ENCODE data around the gene PFN4. TPM values are rescaled to one million over a fixed set of nuclear protein-coding genes. Genes with fewer than 3 reads are reported as not detected.

The PFN4 gene
- total and polyA plus RNA-seq, 2 experiments from 2014 or later, result 0.28 TPM; not detected in 1

DNA sequence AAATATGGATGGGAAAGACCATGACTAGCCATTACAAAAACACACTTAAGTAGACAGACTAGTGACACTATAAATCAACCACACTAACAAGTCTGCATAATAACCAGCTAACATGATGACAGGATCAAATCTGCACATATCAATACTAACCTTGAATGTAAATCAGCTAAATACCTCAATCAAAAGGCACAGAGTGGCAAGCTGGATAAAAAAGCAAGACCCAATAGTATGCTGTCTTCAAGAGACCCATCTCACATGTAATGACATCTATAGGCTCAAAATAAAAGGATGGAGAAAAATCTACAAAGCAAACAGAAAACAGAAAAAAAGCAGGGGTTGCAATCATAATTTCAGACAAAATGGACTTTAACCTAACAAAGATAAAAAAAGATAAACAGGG is 16.3 kb downstream of the PFN4 start:
- H3K4me3 ChIP-seq, result no peak overlapping the region
- H4K20me1 ChIP-seq (replicated peaks; ENCODE audit: insufficient read depth), result no peaks in the 10 kb centered on the region
- no peaks in the 10 kb centered on the region for H3F3A ChIP-seq (replicated peaks; ENCODE audit: low read depth)
- no peak overlapping the region for H3K4me2 ChIP-seq
- no peaks in the 10 kb centered on the region for H3K9me2 ChIP-seq (ENCODE audit: insufficient read depth)
- H3K4me1 Mint-ChIP-seq, result no peaks in the 10 kb centered on the region; the same call in 2 of the 3 replicates
- no peaks in the 10 kb centered on the region for H3K27me3 ChIP-seq (ENCODE audit: insufficient read depth)
- no peaks in the 10 kb centered on the region; the same call in 1 of the 3 replicates for H3K9me3 Mint-ChIP-seq
- no peaks in the 10 kb centered on the region for H3K4me1 ChIP-seq (ENCODE audit: insufficient read depth)
- H2AFZ ChIP-seq, result no peak overlapping the region
- no peak overlapping the region for H3K27ac Mint-ChIP-seq
- H3K36me3 Mint-ChIP-seq (ENCODE audit: low read depth), result no peaks in the 10 kb centered on the region
- no peak overlapping the region for H3K4me3 Mint-ChIP-seq
- DNase-seq (ENCODE audit: low spot score) (no peak), ATAC-seq (no peak)
- H3K79me2 ChIP-seq (replicated peaks; ENCODE audit: insufficient read depth), result no peaks in the 10 kb centered on the region
- TF ChIP-seq EZH2 (IDR thresholded peaks at IDR 0.05; ENCODE audit: low read depth, unreplicated experiment) (no peak), CREB1 (CRISPR knock-in tag; IDR thresholded peaks at IDR 0.05; ENCODE audit: low read depth) (no peak), POLR2AphosphoS5 (IDR thresholded peaks at IDR 0.05; ENCODE audit: low read depth) (no peak), EZH2phosphoT487 (IDR thresholded peaks at IDR 0.05; ENCODE audit: unreplicated experiment) (no peak), JUNB (IDR thresholded peaks at IDR 0.05; ENCODE audit: unreplicated experiment) (no peak), STAT1 (IDR thresholded peaks at IDR 0.05; ENCODE audit: unreplicated experiment) (no peak)
- TF ChIP-seq, protein P1, sequence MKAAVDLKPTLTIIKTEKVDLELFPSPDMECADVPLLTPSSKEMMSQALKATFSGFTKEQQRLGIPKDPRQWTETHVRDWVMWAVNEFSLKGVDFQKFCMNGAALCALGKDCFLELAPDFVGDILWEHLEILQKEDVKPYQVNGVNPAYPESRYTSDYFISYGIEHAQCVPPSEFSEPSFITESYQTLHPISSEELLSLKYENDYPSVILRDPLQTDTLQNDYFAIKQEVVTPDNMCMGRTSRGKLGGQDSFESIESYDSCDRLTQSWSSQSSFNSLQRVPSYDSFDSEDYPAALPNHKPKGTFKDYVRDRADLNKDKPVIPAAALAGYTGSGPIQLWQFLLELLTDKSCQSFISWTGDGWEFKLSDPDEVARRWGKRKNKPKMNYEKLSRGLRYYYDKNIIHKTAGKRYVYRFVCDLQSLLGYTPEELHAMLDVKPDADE (IDR thresholded peaks at IDR 0.05), result no peak
- TF ChIP-seq, protein P2, sequence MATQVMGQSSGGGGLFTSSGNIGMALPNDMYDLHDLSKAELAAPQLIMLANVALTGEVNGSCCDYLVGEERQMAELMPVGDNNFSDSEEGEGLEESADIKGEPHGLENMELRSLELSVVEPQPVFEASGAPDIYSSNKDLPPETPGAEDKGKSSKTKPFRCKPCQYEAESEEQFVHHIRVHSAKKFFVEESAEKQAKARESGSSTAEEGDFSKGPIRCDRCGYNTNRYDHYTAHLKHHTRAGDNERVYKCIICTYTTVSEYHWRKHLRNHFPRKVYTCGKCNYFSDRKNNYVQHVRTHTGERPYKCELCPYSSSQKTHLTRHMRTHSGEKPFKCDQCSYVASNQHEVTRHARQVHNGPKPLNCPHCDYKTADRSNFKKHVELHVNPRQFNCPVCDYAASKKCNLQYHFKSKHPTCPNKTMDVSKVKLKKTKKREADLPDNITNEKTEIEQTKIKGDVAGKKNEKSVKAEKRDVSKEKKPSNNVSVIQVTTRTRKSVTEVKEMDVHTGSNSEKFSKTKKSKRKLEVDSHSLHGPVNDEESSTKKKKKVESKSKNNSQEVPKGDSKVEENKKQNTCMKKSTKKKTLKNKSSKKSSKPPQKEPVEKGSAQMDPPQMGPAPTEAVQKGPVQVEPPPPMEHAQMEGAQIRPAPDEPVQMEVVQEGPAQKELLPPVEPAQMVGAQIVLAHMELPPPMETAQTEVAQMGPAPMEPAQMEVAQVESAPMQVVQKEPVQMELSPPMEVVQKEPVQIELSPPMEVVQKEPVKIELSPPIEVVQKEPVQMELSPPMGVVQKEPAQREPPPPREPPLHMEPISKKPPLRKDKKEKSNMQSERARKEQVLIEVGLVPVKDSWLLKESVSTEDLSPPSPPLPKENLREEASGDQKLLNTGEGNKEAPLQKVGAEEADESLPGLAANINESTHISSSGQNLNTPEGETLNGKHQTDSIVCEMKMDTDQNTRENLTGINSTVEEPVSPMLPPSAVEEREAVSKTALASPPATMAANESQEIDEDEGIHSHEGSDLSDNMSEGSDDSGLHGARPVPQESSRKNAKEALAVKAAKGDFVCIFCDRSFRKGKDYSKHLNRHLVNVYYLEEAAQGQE (IDR thresholded peaks at IDR 0.05; ENCODE audit: unreplicated experiment), result no peak
- no peaks in the 10 kb centered on the region for H3K36me3 ChIP-seq (ENCODE audit: insufficient read depth)
- H3K27me3 Mint-ChIP-seq (ENCODE audit: insufficient read depth, low read depth, poor library complexity), result peaks cover 2% of the 10 kb centered on the region
- no peak overlapping the region for H3K27ac ChIP-seq (ENCODE audit: low read depth)

DNA sequence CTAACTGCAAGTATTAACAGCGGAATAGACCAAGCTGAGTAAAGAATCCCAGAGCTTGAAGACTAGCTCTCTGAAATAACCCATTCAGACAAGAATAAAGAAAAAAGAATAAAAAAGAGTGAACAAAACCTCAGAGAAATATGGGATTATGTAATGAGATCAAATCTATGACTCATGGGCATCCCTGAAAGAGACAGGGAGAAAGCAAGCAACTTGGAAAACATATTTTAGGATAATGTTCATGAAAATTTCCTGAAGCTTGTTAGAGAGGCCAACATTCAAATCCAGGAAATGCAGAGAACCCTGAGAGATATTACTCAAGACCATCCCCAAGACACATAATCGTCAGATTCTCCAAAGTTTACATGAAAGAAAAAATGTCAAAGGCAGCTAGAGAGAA is 17.3 kb downstream of the PFN4 start:
- no peak for ATAC-seq
- no peaks in the 10 kb centered on the region for H3K27me3 ChIP-seq (ENCODE audit: insufficient read depth)
- H3K4me1 Mint-ChIP-seq, result no peaks in the 10 kb centered on the region; the same call in 2 of the 3 replicates
- no peak overlapping the region for H2AFZ ChIP-seq
- H3K4me3 ChIP-seq, result no peak overlapping the region
- no peaks in the 10 kb centered on the region for H3K79me2 ChIP-seq (replicated peaks; ENCODE audit: insufficient read depth)
- H3K4me2 ChIP-seq, result no peak overlapping the region
- no peaks in the 10 kb centered on the region for H3K9me2 ChIP-seq (ENCODE audit: insufficient read depth)
- no peaks in the 10 kb centered on the region for H3K36me3 Mint-ChIP-seq (ENCODE audit: low read depth)
- H3K27ac Mint-ChIP-seq, result no peak overlapping the region
- no peaks in the 10 kb centered on the region for H3K36me3 ChIP-seq (ENCODE audit: insufficient read depth)
- H3K9me3 Mint-ChIP-seq, result no peaks in the 10 kb centered on the region; the same call in 1 of the 3 replicates
- no peak for DNase-seq (ENCODE audit: low spot score)
- no peak overlapping the region for H3K27ac ChIP-seq (ENCODE audit: low read depth)
- no peaks in the 10 kb centered on the region for H4K20me1 ChIP-seq (replicated peaks; ENCODE audit: insufficient read depth)
- peaks cover 2% of the 10 kb centered on the region for H3K27me3 Mint-ChIP-seq (ENCODE audit: insufficient read depth, low read depth, poor library complexity)
- H3F3A ChIP-seq (replicated peaks; ENCODE audit: low read depth), result no peaks in the 10 kb centered on the region
- H3K4me3 Mint-ChIP-seq, result no peak overlapping the region
- no peaks in the 10 kb centered on the region for H3K4me1 ChIP-seq (ENCODE audit: insufficient read depth)
- TF ChIP-seq NANOG (IDR thresholded peaks at IDR 0.05; ENCODE audit: borderline replicate concordance) (no peak), POLR2AphosphoS5 (IDR thresholded peaks at IDR 0.05; ENCODE audit: low read depth) (no peak), CREB1 (CRISPR knock-in tag; IDR thresholded peaks at IDR 0.05; ENCODE audit: low read depth) (no peak), STAT1 (IDR thresholded peaks at IDR 0.05; ENCODE audit: unreplicated experiment) (no peak), ZNF114 (CRISPR knock-in tag; IDR thresholded peaks at IDR 0.05) (no peak), ZNF331 (CRISPR knock-in tag; IDR thresholded peaks at IDR 0.05; ENCODE audit: low read depth) (no peak), EZH2 (IDR thresholded peaks at IDR 0.05; ENCODE audit: low read depth, unreplicated experiment) (no peak)
- TF ChIP-seq, protein P3, sequence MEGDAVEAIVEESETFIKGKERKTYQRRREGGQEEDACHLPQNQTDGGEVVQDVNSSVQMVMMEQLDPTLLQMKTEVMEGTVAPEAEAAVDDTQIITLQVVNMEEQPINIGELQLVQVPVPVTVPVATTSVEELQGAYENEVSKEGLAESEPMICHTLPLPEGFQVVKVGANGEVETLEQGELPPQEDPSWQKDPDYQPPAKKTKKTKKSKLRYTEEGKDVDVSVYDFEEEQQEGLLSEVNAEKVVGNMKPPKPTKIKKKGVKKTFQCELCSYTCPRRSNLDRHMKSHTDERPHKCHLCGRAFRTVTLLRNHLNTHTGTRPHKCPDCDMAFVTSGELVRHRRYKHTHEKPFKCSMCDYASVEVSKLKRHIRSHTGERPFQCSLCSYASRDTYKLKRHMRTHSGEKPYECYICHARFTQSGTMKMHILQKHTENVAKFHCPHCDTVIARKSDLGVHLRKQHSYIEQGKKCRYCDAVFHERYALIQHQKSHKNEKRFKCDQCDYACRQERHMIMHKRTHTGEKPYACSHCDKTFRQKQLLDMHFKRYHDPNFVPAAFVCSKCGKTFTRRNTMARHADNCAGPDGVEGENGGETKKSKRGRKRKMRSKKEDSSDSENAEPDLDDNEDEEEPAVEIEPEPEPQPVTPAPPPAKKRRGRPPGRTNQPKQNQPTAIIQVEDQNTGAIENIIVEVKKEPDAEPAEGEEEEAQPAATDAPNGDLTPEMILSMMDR (conservative IDR thresholded peaks at IDR 0.05; ENCODE audit: low read depth in 2 of 2), result no peak
- TF ChIP-seq, protein P2 (IDR thresholded peaks at IDR 0.05; ENCODE audit: unreplicated experiment), result no peak

All from GM23338 (cell line).